Spleen (tissue), 7 donors: ENCODE results near the gene DNAJC4.

Source experiments
- CTCF ChIP-seq, 11 experiments: fragments of 200-600 bp in 7 of 11; fragments of 450-650 bp in 4 of 11; sonication (generic) in 4 of 11; IDR thresholded peaks in 8 of 11; conservative IDR thresholded peaks in 3 of 11; 1 replicate in 7 of 11; 2 replicates in 4 of 11; pipeline versions ENCODE4 v1.4.0 to v1.8.0; 2016 to 2021; ENCODE audit warnings: antibody characterized with exemption in 11 of 11, inconsistent platforms in 4 of 11, mild to moderate bottlenecking in 1 of 11
- POLR2A ChIP-seq, 3 donors: fragments of 450-650 bp; IDR thresholded peaks; one replicate each; pipeline ENCODE4 v1.5.1; 2017; ENCODE audit warnings: antibody characterized with exemption in 3 of 3, mild to moderate bottlenecking in 1 of 3
- POLR2AphosphoS5 ChIP-seq, 3 donors: sonication (generic); formaldehyde crosslinking; IDR thresholded peaks; one replicate each; pipeline ENCODE4 v1.5.1; 2017; ENCODE audit warnings: antibody characterized with exemption in 3 of 3
- donor health status: DM: no; HTN: no; CAD: no; lungs with moderate emphysema.
- donor health status: DM: no; HTN: no; CAD: no.
- donor health status: DM: no; HTN: no; CAD: no.

- TF ChIP-seq POLR2A (IDR thresholded peaks at IDR 0.05) (no peak), CTCF (IDR thresholded peaks at IDR 0.05 in 8 of 11, conservative IDR thresholded peaks at IDR 0.05 in 3 of 11) (no peak), POLR2AphosphoS5 (IDR thresholded peaks at IDR 0.05) (no peak)
These were observed 13.5 kb upstream of the DNAJC4 start for GRCh38 chr11:64216879-64217278.
